Measurements from ENCODE around the gene FOXP1.

GRCh38 chr3:71089271-71089847 is 494.2 kb downstream of the FOXP1 start:
- no peak for TF ChIP-seq EZH2phosphoT487 (IDR thresholded peaks at IDR 0.05; ENCODE audit: insufficient read depth, low read depth)
- no peak for TF ChIP-seq EZH2 (IDR thresholded peaks at IDR 0.05; ENCODE audit: insufficient read depth, poor library complexity, severe bottlenecking)
